ENCODE data around the gene SUSD3.

- no peak for TF ChIP-seq CTCF (conservative IDR thresholded peaks at IDR 0.05)
- TF ChIP-seq ZFX (IDR thresholded peaks at IDR 0.05): no peak
Observed at GRCh38 chr9:93116072-93116961, 57.8 kb downstream of the SUSD3 start.
